PC-9 (cell line): ENCODE measurements around the gene ASIC4. TPM values are rescaled to one million over a fixed set of nuclear protein-coding genes. Genes with fewer than 3 reads are reported as not detected.

ENCODE experiments used
- BruUV-seq: library from RNA; stranded (reverse); fragments of 400-500 nt; replicated peaks from 2 replicates; lab custom pipeline; 2021; lab: Mats Ljungman, UMichigan
- CTCF ChIA-PET: fragments of 300-600 bp; sonication (Branson Sonifier 250); formaldehyde crosslinking; loops from one replicate; lab custom pipeline; 2022; ENCODE audit warnings: antibody characterized with exemption; lab: Charles Lee
- POLR2A ChIA-PET: fragments of 300-600 bp; sonication (Branson Sonifier 250); formaldehyde crosslinking; loops from one replicate; lab custom pipeline; 2022; ENCODE audit warnings: antibody characterized with exemption; ENCODE audit not compliant: unreplicated experiment; lab: Charles Lee
- DNase-seq, 2 experiments: peaks; one replicate each; pipeline versions ENCODE4 v3.0.0 to v3.0.0-alpha.2; 2015 to 2022; ENCODE audit warnings: mixed read lengths in 1 of 2
- H2AFZ ChIP-seq: fragments of 200-600 bp; sonication (generic); 2 replicates; pipeline ENCODE4 v1.8.1; 2017; ENCODE audit warnings: antibody characterized with exemption
- H3F3A ChIP-seq: fragments of 200-600 bp; sonication (generic); 2 replicates; pipeline ENCODE4 v1.8.1; 2017; ENCODE audit warnings: antibody characterized with exemption, mild to moderate bottlenecking, low read depth; ENCODE audit not compliant: insufficient read depth
- H3K27ac ChIP-seq: fragments of 200-600 bp; sonication (generic); 2 replicates; pipeline ENCODE4 v1.6.1; 2016; ENCODE audit warnings: mixed run types
- H3K27me3 ChIP-seq: fragments of 200-600 bp; sonication (generic); 2 replicates; pipeline ENCODE4 v1.6.1; 2016; ENCODE audit warnings: low read depth, mixed run types; ENCODE audit not compliant: insufficient read depth
- H3K36me3 ChIP-seq: fragments of 200-600 bp; sonication (generic); 2 replicates; pipeline ENCODE4 v1.6.1; 2016; ENCODE audit warnings: low read depth, mixed run types
- H3K4me1 ChIP-seq: fragments of 200-600 bp; sonication (generic); replicated peaks from 2 replicates; pipeline ENCODE4 v1.6.1; 2016; ENCODE audit warnings: mixed run types; ENCODE audit not compliant: insufficient read depth
- H3K4me2 ChIP-seq: fragments of 200-600 bp; sonication (generic); 2 replicates; pipeline ENCODE4 v1.6.1; 2017; ENCODE audit warnings: mixed run types
- H3K4me3 ChIP-seq: fragments of 200-600 bp; sonication (generic); 2 replicates; pipeline ENCODE4 v1.6.1; 2016; ENCODE audit warnings: mixed run types
- H3K79me2 ChIP-seq: fragments of 200-600 bp; sonication (generic); 2 replicates; pipeline ENCODE4 v1.6.1; 2017; ENCODE audit warnings: low read depth, mixed run types
- H3K9me2 ChIP-seq: fragments of 200-600 bp; sonication (generic); 2 replicates; pipeline ENCODE4 v1.8.1; 2017; ENCODE audit warnings: mild to moderate bottlenecking; ENCODE audit not compliant: insufficient read depth
- H3K9me3 ChIP-seq: fragments of 200-600 bp; sonication (generic); 2 replicates; pipeline ENCODE4 v1.8.1; 2016; ENCODE audit warnings: low read depth; ENCODE audit not compliant: insufficient read depth
- H4K20me1 ChIP-seq: fragments of 200-600 bp; sonication (generic); 2 replicates; pipeline ENCODE4 v1.8.1; 2017; ENCODE audit not compliant: insufficient read depth
- EZH2 ChIP-seq: fragments of 200-600 bp; sonication (generic); IDR thresholded peaks from 2 replicates; pipeline ENCODE4 v1.8.0; 2017; ENCODE audit warnings: antibody characterized with exemption, low read depth
- intact Hi-C: fragments of 100-400 bp; cut with micrococcal nuclease; formaldehyde crosslinking; loops from one replicate; pipeline ENCODE4 v1.10.0; 2022; ENCODE audit not compliant: unreplicated experiment
- total RNA-seq: library from RNA; stranded (reverse); gene quantifications from 2 replicates; pipeline ENCODE4 v1.2.3, GENCODE V29; 2021
- TF ChIP-seq, protein P1 (sequence below): fragments of 200-600 bp; sonication (generic); conservative IDR thresholded peaks from 2 replicates; pipeline ENCODE4 v1.6.1; 2017; ENCODE audit warnings: mixed run types, antibody characterized with exemption, mild to moderate bottlenecking, moderate library complexity

ASIC4 gene
- total RNA-seq, 1 experiment from 2014 or later = 0.22 TPM

- Histone ChIP-seq H3K4me2 (no peak overlapping the region), H3K4me3 (no peak overlapping the region), H3F3A (peaks cover 1% of the 10 kb centered on the region; the same call in 1 of the 2 replicates), H2AFZ (no peak overlapping the region), H3K27ac (no peak overlapping the region), H4K20me1 (no peaks in the 10 kb centered on the region; the same call in 1 of the 2 replicates), H3K9me2 (no peaks in the 10 kb centered on the region), H3K4me1 (no peaks in the 10 kb centered on the region), H3K79me2 (no peaks in the 10 kb centered on the region), H3K9me3 (no peaks in the 10 kb centered on the region), H3K36me3 (no peaks in the 10 kb centered on the region), H3K27me3 (no peaks in the 10 kb centered on the region)
- intact Hi-C loops = no loop called here
- ChIA-PET CTCF (no interaction called here), POLR2A (no interaction called here)
- no peak for TF ChIP-seq EZH2
- TF ChIP-seq, protein P1, sequence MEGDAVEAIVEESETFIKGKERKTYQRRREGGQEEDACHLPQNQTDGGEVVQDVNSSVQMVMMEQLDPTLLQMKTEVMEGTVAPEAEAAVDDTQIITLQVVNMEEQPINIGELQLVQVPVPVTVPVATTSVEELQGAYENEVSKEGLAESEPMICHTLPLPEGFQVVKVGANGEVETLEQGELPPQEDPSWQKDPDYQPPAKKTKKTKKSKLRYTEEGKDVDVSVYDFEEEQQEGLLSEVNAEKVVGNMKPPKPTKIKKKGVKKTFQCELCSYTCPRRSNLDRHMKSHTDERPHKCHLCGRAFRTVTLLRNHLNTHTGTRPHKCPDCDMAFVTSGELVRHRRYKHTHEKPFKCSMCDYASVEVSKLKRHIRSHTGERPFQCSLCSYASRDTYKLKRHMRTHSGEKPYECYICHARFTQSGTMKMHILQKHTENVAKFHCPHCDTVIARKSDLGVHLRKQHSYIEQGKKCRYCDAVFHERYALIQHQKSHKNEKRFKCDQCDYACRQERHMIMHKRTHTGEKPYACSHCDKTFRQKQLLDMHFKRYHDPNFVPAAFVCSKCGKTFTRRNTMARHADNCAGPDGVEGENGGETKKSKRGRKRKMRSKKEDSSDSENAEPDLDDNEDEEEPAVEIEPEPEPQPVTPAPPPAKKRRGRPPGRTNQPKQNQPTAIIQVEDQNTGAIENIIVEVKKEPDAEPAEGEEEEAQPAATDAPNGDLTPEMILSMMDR = no peak
- DNase-seq = no peak
- no TSS peak for BruUV-seq
These were observed 41.6 kb upstream of the ASIC4 start for GRCh38 chr2:219472629-219473187.

GRCh38 chr2:219473511-219473910 lies 40.8 kb upstream of the ASIC4 start:
- TF ChIP-seq, protein P1 = no peak
- no peak for TF ChIP-seq EZH2
- CTCF ChIA-PET = no interaction called here
- no TSS peak for BruUV-seq

GRCh38 chr2:219474285-219475060 lies 39.8 kb upstream of the ASIC4 start:
- no peak for DNase-seq
- H3K79me2 ChIP-seq = no peaks in the 10 kb centered on the region
- H3K9me3 ChIP-seq = no peaks in the 10 kb centered on the region
- no peaks in the 10 kb centered on the region for H3K4me1 ChIP-seq
- H3K4me3 ChIP-seq = no peak overlapping the region
- no peaks in the 10 kb centered on the region; the same call in 1 of the 2 replicates for H4K20me1 ChIP-seq
- BruUV-seq = no TSS peak
- TF ChIP-seq EZH2 = no peak
- TF ChIP-seq, protein P1 = no peak
- H3K27ac ChIP-seq = no peak overlapping the region
- H3K9me2 ChIP-seq = no peaks in the 10 kb centered on the region
- H3K4me2 ChIP-seq = no peak overlapping the region
- POLR2A ChIA-PET = no interaction called here
- intact Hi-C loops = no loop called here
- CTCF ChIA-PET = interaction anchor here (0.7 kb wide), 1 partner anchor 19 kb away, joined by 5 read pairs; no protein-coding TSS in a partner anchor
- H2AFZ ChIP-seq = no peak overlapping the region
- no peaks in the 10 kb centered on the region for H3K36me3 ChIP-seq
- H3K27me3 ChIP-seq = no peaks in the 10 kb centered on the region
- H3F3A ChIP-seq = no peaks in the 10 kb centered on the region

More at GRCh38 chr2:219473511-219473910, 40.8 kb upstream of the ASIC4 start:
- Histone ChIP-seq H3K27ac (no peak overlapping the region), H2AFZ (no peak overlapping the region), H3F3A (no peaks in the 10 kb centered on the region), H3K9me2 (no peaks in the 10 kb centered on the region), H4K20me1 (no peaks in the 10 kb centered on the region; the same call in 1 of the 2 replicates), H3K36me3 (no peaks in the 10 kb centered on the region), H3K4me2 (no peak overlapping the region), H3K9me3 (no peaks in the 10 kb centered on the region), H3K79me2 (no peaks in the 10 kb centered on the region), H3K27me3 (no peaks in the 10 kb centered on the region), H3K4me1 (no peaks in the 10 kb centered on the region), H3K4me3 (no peak overlapping the region)
- no peak for DNase-seq
- intact Hi-C loops = no loop called here
- POLR2A ChIA-PET = no interaction called here
